ENCODE data around the gene SELP. TPM values are rescaled to one million over a fixed set of nuclear protein-coding genes. Genes with fewer than 3 reads are reported as not detected.

The SELP gene
- polyA plus RNA-seq, 1 of the 3 experiments (the other 2 are of a cell fraction), result not detected

DNA sequence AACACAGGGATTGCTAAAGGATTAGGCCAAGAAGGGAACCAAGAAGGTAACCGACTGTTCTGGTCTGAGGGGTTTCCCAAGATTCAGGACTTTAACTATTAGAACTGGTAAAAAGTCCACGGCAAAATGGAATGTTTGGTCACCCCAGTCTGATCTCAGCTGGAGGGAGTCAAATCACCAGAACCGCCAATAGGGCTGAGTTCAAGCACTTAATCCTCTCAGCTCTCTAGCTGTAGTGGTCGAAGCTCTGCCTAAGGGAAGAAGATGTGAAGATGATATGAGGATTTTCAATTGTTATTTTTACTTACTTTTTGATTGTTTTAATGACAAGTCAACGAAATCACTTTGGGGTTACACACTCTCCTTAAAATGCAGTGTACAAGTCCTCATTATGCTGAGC lies 72.8 kb downstream of the SELP start:
- H3K27me3 ChIP-seq (ENCODE audit: insufficient read depth), result peaks cover 6% of the 10 kb centered on the region; the same call in 1 of the 2 replicates
- no peak overlapping the region for H3K4me2 ChIP-seq
- no peak overlapping the region for H3K9ac ChIP-seq
- no peak overlapping the region for H2AFZ ChIP-seq (ENCODE audit: low read depth)
- H3K27ac ChIP-seq (ENCODE audit: low read depth in 2 of 2, low read length in 1 of 2), result no peak overlapping the region
- no peaks in the 10 kb centered on the region for H3K36me3 ChIP-seq (replicated peaks in 1 of 2; ENCODE audit: control insufficient read depth in 1 of 2, insufficient read depth in 2 of 2, low read length in 1 of 2)
- H3K4me1 ChIP-seq (ENCODE audit: control insufficient read depth in 1 of 2, insufficient read depth in 2 of 2, low read depth in 1 of 2, low read length in 1 of 2), result no peaks in the 10 kb centered on the region
- no peak overlapping the region for H3K4me3 ChIP-seq (ENCODE audit: low read depth in 2 of 2, low read length in 1 of 2)
- no peaks in the 10 kb centered on the region for H3K9me3 ChIP-seq
- 21% methylated on average over 5 of the region's 5 CpGs for WGBS (ENCODE audit: low lambda C conversion rate)
- TF ChIP-seq FOXJ3 (CRISPR knock-in tag; IDR thresholded peaks at IDR 0.05), result no peak
- CTCF ChIA-PET, result interaction anchor here (1.4 to 3.9 kb wide), 2 partner anchors 11 to 155 kb away, joined by 4 to 15 read pairs; no protein-coding TSS in a partner anchor
- H3K9me2 ChIP-seq, result no peaks in the 10 kb centered on the region
- no peaks in the 10 kb centered on the region for H3K79me2 ChIP-seq (ENCODE audit: insufficient read depth)
- H4K20me1 ChIP-seq (ENCODE audit: insufficient read depth), result no peaks in the 10 kb centered on the region
- no peaks in the 10 kb centered on the region for H3F3A ChIP-seq (replicated peaks; ENCODE audit: insufficient read depth)
- no peak for DNase-seq
- POLR2A ChIA-PET, result no interaction called here

DNA sequence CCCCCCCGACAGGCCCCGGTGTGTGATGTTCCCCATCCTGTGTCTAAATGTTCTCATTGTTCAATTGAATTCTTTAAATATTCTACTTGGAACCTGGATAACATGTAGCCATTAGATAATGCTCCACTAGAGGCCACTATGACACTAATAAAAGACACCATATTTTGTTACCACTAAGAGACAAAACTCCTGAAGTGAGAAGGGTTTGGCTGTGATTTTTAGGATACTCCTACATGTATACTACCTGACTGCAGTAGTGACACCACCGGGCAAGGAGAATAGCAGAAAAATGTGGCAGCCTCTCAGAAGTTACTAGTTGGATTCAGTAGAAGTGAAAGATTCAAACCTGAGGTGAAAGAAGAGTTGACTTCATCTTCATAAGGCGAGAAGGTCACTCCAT lies 79.6 kb downstream of the SELP start:
- no peaks in the 10 kb centered on the region for H4K20me1 ChIP-seq (ENCODE audit: insufficient read depth)
- no peak overlapping the region for H3K4me3 ChIP-seq (ENCODE audit: low read depth in 2 of 2, low read length in 1 of 2)
- no peaks in the 10 kb centered on the region for H3F3A ChIP-seq (replicated peaks; ENCODE audit: insufficient read depth)
- H3K4me2 ChIP-seq, result no peak overlapping the region
- DNase-seq, result peak; percentile 21
- no peaks in the 10 kb centered on the region; the same call in 1 of the 2 replicates for H3K27me3 ChIP-seq (ENCODE audit: insufficient read depth)
- no peaks in the 10 kb centered on the region for H3K4me1 ChIP-seq (ENCODE audit: control insufficient read depth in 1 of 2, insufficient read depth in 2 of 2, low read depth in 1 of 2, low read length in 1 of 2)
- H3K9me3 ChIP-seq, result no peaks in the 10 kb centered on the region
- no peak overlapping the region for H3K27ac ChIP-seq (ENCODE audit: low read depth in 2 of 2, low read length in 1 of 2)
- H2AFZ ChIP-seq (ENCODE audit: low read depth), result no peak overlapping the region
- H3K9me2 ChIP-seq, result no peaks in the 10 kb centered on the region
- no peaks in the 10 kb centered on the region for H3K36me3 ChIP-seq (replicated peaks in 1 of 2; ENCODE audit: control insufficient read depth in 1 of 2, insufficient read depth in 2 of 2, low read length in 1 of 2)
- no peaks in the 10 kb centered on the region for H3K79me2 ChIP-seq (ENCODE audit: insufficient read depth)
- POLR2A ChIA-PET, result no interaction called here
- H3K9ac ChIP-seq, result no peak overlapping the region
- TF ChIP-seq RAD21 (IDR thresholded peaks at IDR 0.05; ENCODE audit: low read length) (peak; percentile 70), CTCF (IDR thresholded peaks at IDR 0.05) (peak; percentile 68), RXRA (IDR thresholded peaks at IDR 0.05; ENCODE audit: borderline replicate concordance, low read depth) (no peak), RFX5 (IDR thresholded peaks at IDR 0.05; ENCODE audit: low read length) (no peak), SMC3 (IDR thresholded peaks at IDR 0.05; ENCODE audit: low read depth, low read length) (peak; percentile 38)
- TF ChIP-seq, protein P1, sequence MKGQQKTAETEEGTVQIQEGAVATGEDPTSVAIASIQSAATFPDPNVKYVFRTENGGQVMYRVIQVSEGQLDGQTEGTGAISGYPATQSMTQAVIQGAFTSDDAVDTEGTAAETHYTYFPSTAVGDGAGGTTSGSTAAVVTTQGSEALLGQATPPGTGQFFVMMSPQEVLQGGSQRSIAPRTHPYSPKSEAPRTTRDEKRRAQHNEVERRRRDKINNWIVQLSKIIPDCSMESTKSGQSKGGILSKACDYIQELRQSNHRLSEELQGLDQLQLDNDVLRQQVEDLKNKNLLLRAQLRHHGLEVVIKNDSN (IDR thresholded peaks at IDR 0.05; ENCODE audit: borderline replicate concordance, low read depth), result no peak
- CTCF ChIA-PET, result interaction anchor here (0.7 to 5.2 kb wide), 10 partner anchors 9 to 1379 kb away, joined by 3 to 24 read pairs (median 3); no protein-coding TSS in a partner anchor
- WGBS (ENCODE audit: low lambda C conversion rate), result 25% methylated on average over 4 of the region's 4 CpGs

- H3K27ac ChIP-seq (ENCODE audit: low read depth in 2 of 2, low read length in 1 of 2), result no peak overlapping the region
- CTCF ChIA-PET, result interaction anchor here (1.2 to 5.2 kb wide), 5 partner anchors 20 to 262 kb away, joined by 3 to 24 read pairs (median 4); no protein-coding TSS in a partner anchor
- no peak overlapping the region for H3K9ac ChIP-seq
- H3K4me3 ChIP-seq (ENCODE audit: low read depth in 2 of 2, low read length in 1 of 2), result no peak overlapping the region
- H4K20me1 ChIP-seq (ENCODE audit: insufficient read depth), result no peaks in the 10 kb centered on the region
- no peaks in the 10 kb centered on the region for H3K9me2 ChIP-seq
- POLR2A ChIA-PET, result no interaction called here
- no peak overlapping the region for H3K4me2 ChIP-seq
- H3F3A ChIP-seq (replicated peaks; ENCODE audit: insufficient read depth), result no peaks in the 10 kb centered on the region
- no peaks in the 10 kb centered on the region for H3K36me3 ChIP-seq (replicated peaks in 1 of 2; ENCODE audit: control insufficient read depth in 1 of 2, insufficient read depth in 2 of 2, low read length in 1 of 2)
- H3K27me3 ChIP-seq (ENCODE audit: insufficient read depth), result no peaks in the 10 kb centered on the region
- no peaks in the 10 kb centered on the region for H3K9me3 ChIP-seq
- DNase-seq, result no peak
- H3K79me2 ChIP-seq (ENCODE audit: insufficient read depth), result no peaks in the 10 kb centered on the region
- H3K4me1 ChIP-seq (ENCODE audit: control insufficient read depth in 1 of 2, insufficient read depth in 2 of 2, low read depth in 1 of 2, low read length in 1 of 2), result no peaks in the 10 kb centered on the region
- no peak overlapping the region for H2AFZ ChIP-seq (ENCODE audit: low read depth)
- 28% methylated on average over 2 of the region's 2 CpGs for WGBS (ENCODE audit: low lambda C conversion rate)
- TF ChIP-seq GATA2 (CRISPR knock-in tag; IDR thresholded peaks at IDR 0.05), result no peak
- TF ChIP-seq MXI1 (IDR thresholded peaks at IDR 0.05; ENCODE audit: low read depth, low read length), result no peak
- TF ChIP-seq POLR2AphosphoS5 (IDR thresholded peaks at IDR 0.05; ENCODE audit: low read depth, low read length), result no peak
- TF ChIP-seq JUND (IDR thresholded peaks at IDR 0.05), result no peak
- no peak for TF ChIP-seq NFIC (IDR thresholded peaks at IDR 0.05; ENCODE audit: borderline replicate concordance)
- no peak for TF ChIP-seq FOXM1 (IDR thresholded peaks at IDR 0.05; ENCODE audit: low read depth)
- no peak for TF ChIP-seq TCF12 (IDR thresholded peaks at IDR 0.05)
- no peak for TF ChIP-seq SMC3 (IDR thresholded peaks at IDR 0.05; ENCODE audit: low read depth, low read length)
- TF ChIP-seq, protein P2, sequence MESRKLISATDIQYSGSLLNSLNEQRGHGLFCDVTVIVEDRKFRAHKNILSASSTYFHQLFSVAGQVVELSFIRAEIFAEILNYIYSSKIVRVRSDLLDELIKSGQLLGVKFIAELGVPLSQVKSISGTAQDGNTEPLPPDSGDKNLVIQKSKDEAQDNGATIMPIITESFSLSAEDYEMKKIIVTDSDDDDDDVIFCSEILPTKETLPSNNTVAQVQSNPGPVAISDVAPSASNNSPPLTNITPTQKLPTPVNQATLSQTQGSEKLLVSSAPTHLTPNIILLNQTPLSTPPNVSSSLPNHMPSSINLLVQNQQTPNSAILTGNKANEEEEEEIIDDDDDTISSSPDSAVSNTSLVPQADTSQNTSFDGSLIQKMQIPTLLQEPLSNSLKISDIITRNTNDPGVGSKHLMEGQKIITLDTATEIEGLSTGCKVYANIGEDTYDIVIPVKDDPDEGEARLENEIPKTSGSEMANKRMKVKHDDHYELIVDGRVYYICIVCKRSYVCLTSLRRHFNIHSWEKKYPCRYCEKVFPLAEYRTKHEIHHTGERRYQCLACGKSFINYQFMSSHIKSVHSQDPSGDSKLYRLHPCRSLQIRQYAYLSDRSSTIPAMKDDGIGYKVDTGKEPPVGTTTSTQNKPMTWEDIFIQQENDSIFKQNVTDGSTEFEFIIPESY (IDR thresholded peaks at IDR 0.05; ENCODE audit: borderline replicate concordance, low read depth), result no peak
Measured at GRCh38 chr1:169548282-169548681, 81.6 kb downstream of the SELP start.

Data from SK-N-SH (cell line).